IMR-90 (cell line): ENCODE data around the gene REV3L.

Experiments
- BHLHE40 ChIP-seq: fragments of 150-350 bp; IDR thresholded peaks from 2 replicates; pipeline ENCODE4 v1.6.1; 2016; ENCODE audit warnings: mild to moderate bottlenecking, low read depth, low read length
- CEBPB ChIP-seq: IDR thresholded peaks from 2 replicates; pipeline ENCODE4 v1.6.1; 2012; ENCODE audit warnings: low read depth, low read length, improper control_type of control experiment
- CHD1 ChIP-seq: IDR thresholded peaks from 2 replicates; pipeline ENCODE4 v1.6.1; 2012; ENCODE audit warnings: low read depth, low read length, improper control_type of control experiment
- FOS ChIP-seq: fragments of 150-350 bp; IDR thresholded peaks from 2 replicates; pipeline ENCODE4 v1.6.1; 2016; ENCODE audit warnings: low read depth, low read length
- MAFK ChIP-seq: IDR thresholded peaks from 2 replicates; pipeline ENCODE4 v1.6.1; 2012; ENCODE audit warnings: low read depth, low read length, improper control_type of control experiment
- MXI1 ChIP-seq: IDR thresholded peaks from 2 replicates; pipeline ENCODE4 v1.6.1; 2012; ENCODE audit warnings: low read depth, mild to moderate bottlenecking, low read length, moderate library complexity, borderline replicate concordance
- POLR2A ChIP-seq: IDR thresholded peaks from 2 replicates; pipeline ENCODE4 v1.6.1; 2012; ENCODE audit warnings: mild to moderate bottlenecking, low read depth, low read length
- RAD21 ChIP-seq: IDR thresholded peaks from 2 replicates; pipeline ENCODE4 v1.6.1; 2012; ENCODE audit warnings: low read length, improper control_type of control experiment
- RCOR1 ChIP-seq: IDR thresholded peaks from 2 replicates; pipeline ENCODE4 v1.6.1; 2012; ENCODE audit warnings: mild to moderate bottlenecking, low read length, improper control_type of control experiment; ENCODE audit not compliant: insufficient replicate concordance
- RFX5 ChIP-seq: IDR thresholded peaks from 2 replicates; pipeline ENCODE4 v1.8.0; 2012; ENCODE audit warnings: low read depth, mild to moderate bottlenecking, low read length, moderate library complexity
- SMC3 ChIP-seq: fragments of 150-350 bp; IDR thresholded peaks from 2 replicates; pipeline ENCODE4 v1.6.1; 2016; ENCODE audit warnings: low read depth, mild to moderate bottlenecking, antibody characterized with exemption, low read length, moderate library complexity
- TF ChIP-seq, protein P1 (sequence below): conservative IDR thresholded peaks from 2 replicates; pipeline ENCODE4 v1.5.1; 2012; ENCODE audit warnings: mild to moderate bottlenecking, low read depth, low read length, improper control_type of control experiment

DNA sequence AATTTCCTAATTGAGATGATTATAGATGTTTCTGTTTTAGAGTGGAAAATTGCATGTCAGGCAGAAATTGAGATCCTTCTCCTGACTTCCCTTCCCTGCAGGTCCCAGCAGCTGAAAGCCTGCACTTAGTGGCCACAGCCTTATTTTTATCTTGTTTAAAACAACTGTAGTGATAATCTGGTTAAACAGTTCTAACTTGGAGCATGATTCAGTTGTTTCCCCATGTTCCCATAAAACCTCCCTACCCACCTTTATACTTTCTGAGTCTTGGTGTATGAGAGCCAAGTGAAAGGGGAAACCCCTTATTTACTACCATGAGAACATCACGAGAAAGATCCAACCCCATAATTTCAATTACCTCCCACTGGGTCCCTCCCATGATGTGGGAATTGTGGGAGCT is 200.5 kb downstream of the REV3L start:
- TF ChIP-seq, protein P1, sequence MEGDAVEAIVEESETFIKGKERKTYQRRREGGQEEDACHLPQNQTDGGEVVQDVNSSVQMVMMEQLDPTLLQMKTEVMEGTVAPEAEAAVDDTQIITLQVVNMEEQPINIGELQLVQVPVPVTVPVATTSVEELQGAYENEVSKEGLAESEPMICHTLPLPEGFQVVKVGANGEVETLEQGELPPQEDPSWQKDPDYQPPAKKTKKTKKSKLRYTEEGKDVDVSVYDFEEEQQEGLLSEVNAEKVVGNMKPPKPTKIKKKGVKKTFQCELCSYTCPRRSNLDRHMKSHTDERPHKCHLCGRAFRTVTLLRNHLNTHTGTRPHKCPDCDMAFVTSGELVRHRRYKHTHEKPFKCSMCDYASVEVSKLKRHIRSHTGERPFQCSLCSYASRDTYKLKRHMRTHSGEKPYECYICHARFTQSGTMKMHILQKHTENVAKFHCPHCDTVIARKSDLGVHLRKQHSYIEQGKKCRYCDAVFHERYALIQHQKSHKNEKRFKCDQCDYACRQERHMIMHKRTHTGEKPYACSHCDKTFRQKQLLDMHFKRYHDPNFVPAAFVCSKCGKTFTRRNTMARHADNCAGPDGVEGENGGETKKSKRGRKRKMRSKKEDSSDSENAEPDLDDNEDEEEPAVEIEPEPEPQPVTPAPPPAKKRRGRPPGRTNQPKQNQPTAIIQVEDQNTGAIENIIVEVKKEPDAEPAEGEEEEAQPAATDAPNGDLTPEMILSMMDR: no peak
- TF ChIP-seq CHD1 (no peak), BHLHE40 (no peak), MXI1 (no peak), SMC3 (no peak), POLR2A (no peak), RFX5 (no peak), RCOR1 (no peak), FOS (no peak), RAD21 (no peak), CEBPB (no peak), MAFK (no peak)
